Caco-2 (cell line): Measurements from ENCODE around the gene EML3. TPM values are rescaled to one million over a fixed set of nuclear protein-coding genes. Genes with fewer than 3 reads are reported as not detected.

Source experiments
- BruUV-seq: library from RNA; stranded (reverse); fragments of 400-500 nt; replicated peaks from 2 replicates; lab custom pipeline; 2021; lab: Mats Ljungman, UMichigan
- CTCF ChIA-PET: fragments of 300-600 bp; sonication (Branson Sonifier 250); formaldehyde crosslinking; loops from one replicate; lab custom pipeline; 2022; ENCODE audit warnings: antibody characterized with exemption; lab: Charles Lee
- POLR2A ChIA-PET: fragments of 300-600 bp; sonication (Branson Sonifier 250); formaldehyde crosslinking; loops from one replicate; lab custom pipeline; 2022; ENCODE audit warnings: antibody characterized with exemption; lab: Charles Lee
- DNase-seq, 2 experiments: peaks; one replicate each; pipeline versions ENCODE4 v3.0.0 to v3.0.0-alpha.2; 2020 to 2022
- H3K27me3 ChIP-seq: replicated peaks from 2 replicates; pipeline ENCODE4 v1.6.0; 2011; ENCODE audit warnings: low read length; ENCODE audit not compliant: control insufficient read depth, insufficient read depth
- H3K36me3 ChIP-seq: 2 replicates; pipeline ENCODE4 v1.5.1; 2011; ENCODE audit warnings: low read length; ENCODE audit not compliant: control insufficient read depth, insufficient read depth
- H3K4me1 ChIP-seq: fragments of 250-450 bp; sonication (Bioruptor Pico); 2 replicates; pipeline ENCODE4 v1.5.1; 2020; ENCODE audit warnings: mild to moderate bottlenecking
- H3K4me3 ChIP-seq: 2 replicates; pipeline ENCODE4 v1.5.1; 2011; ENCODE audit warnings: low read depth, mild to moderate bottlenecking, control low read depth, low read length
- H3K9me3 ChIP-seq: fragments of 250-450 bp; sonication (Bioruptor Pico); 2 replicates; pipeline ENCODE4 v1.5.1; 2020; ENCODE audit warnings: mild to moderate bottlenecking, moderate library complexity
- H3K27ac Mint-ChIP-seq: one replicate; pipeline ENCODE4 v1.8.0; 2022; ENCODE audit warnings: mixed read lengths; ENCODE audit not compliant: unreplicated experiment
- H3K27me3 Mint-ChIP-seq: one replicate; pipeline ENCODE4 v1.8.0; 2022; ENCODE audit warnings: mixed read lengths; ENCODE audit not compliant: insufficient read depth, unreplicated experiment
- H3K36me3 Mint-ChIP-seq: one replicate; pipeline ENCODE4 v1.8.0; 2022; ENCODE audit warnings: mild to moderate bottlenecking, mixed read lengths; ENCODE audit not compliant: insufficient read depth, unreplicated experiment
- H3K4me1 Mint-ChIP-seq: one replicate; pipeline ENCODE4 v1.8.0; 2022; ENCODE audit warnings: low read depth, mixed read lengths; ENCODE audit not compliant: unreplicated experiment
- H3K4me3 Mint-ChIP-seq: one replicate; pipeline ENCODE4 v1.8.0; 2022; ENCODE audit warnings: mild to moderate bottlenecking, moderate library complexity, mixed read lengths; ENCODE audit not compliant: unreplicated experiment
- H3K9me3 Mint-ChIP-seq: one replicate; pipeline ENCODE4 v1.8.0; 2022; ENCODE audit warnings: mixed read lengths; ENCODE audit not compliant: unreplicated experiment
- intact Hi-C: fragments of 100-400 bp; cut with micrococcal nuclease; formaldehyde crosslinking; loops from one replicate; pipeline ENCODE4 v1.10.0; 2022; ENCODE audit not compliant: unreplicated experiment
- total RNA-seq: library from RNA; stranded (reverse); gene quantifications from 2 replicates; pipeline ENCODE4 v1.2.3, GENCODE V29; 2022
- TF ChIP-seq, protein P1 (sequence below), 2 experiments: fragments of 200-600 bp in 1 of 2; IDR thresholded peaks; 1 replicate in 1 of 2; 2 replicates in 1 of 2; pipeline versions ENCODE4 v1.5.1 to v1.8.0; 2011 to 2022; ENCODE audit warnings: antibody characterized with exemption in 1 of 2, control low read depth in 1 of 2, inconsistent platforms in 1 of 2, low read depth in 1 of 2, low read length in 1 of 2, mild to moderate bottlenecking in 1 of 2, moderate library complexity in 1 of 2; ENCODE audit not compliant: insufficient read depth in 1 of 2, severe bottlenecking in 1 of 2, unreplicated experiment in 1 of 2

The EML3 gene
- total RNA-seq, 1 experiment from 2014 or later: 61.2 TPM

DNA sequence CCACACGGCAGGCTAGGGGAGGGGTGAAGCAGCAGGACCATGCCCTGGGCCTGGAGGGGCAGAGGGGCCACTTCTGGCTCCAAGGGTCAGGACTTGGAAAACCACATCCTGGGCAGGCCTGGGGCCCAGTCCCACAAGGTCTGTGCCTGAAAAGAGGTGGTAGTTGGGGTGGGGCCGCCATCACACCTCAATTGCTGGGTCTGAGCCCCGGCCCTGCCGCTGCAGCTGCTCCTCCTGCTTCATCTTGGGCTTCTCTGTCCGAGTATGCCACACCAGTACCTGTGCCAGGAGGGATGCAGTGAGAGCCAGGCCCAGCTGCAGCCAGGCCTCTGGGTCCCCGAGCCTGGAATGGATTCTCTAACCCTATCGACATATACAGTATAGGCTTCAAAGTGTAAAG, 2.9 kb upstream of the EML3 start:
- Mint-ChIP-seq H3K27me3 (no peaks in the 10 kb centered on the region), H3K4me3 (no peak overlapping the region), H3K4me1 (peaks cover 15% of the 10 kb centered on the region), H3K9me3 (no peaks in the 10 kb centered on the region), H3K27ac (no peak overlapping the region), H3K36me3 (peaks cover 47% of the 10 kb centered on the region)
- TF ChIP-seq, protein P1, sequence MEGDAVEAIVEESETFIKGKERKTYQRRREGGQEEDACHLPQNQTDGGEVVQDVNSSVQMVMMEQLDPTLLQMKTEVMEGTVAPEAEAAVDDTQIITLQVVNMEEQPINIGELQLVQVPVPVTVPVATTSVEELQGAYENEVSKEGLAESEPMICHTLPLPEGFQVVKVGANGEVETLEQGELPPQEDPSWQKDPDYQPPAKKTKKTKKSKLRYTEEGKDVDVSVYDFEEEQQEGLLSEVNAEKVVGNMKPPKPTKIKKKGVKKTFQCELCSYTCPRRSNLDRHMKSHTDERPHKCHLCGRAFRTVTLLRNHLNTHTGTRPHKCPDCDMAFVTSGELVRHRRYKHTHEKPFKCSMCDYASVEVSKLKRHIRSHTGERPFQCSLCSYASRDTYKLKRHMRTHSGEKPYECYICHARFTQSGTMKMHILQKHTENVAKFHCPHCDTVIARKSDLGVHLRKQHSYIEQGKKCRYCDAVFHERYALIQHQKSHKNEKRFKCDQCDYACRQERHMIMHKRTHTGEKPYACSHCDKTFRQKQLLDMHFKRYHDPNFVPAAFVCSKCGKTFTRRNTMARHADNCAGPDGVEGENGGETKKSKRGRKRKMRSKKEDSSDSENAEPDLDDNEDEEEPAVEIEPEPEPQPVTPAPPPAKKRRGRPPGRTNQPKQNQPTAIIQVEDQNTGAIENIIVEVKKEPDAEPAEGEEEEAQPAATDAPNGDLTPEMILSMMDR (IDR thresholded peaks at IDR 0.05; ENCODE audit: insufficient read depth in 1 of 2, low read depth in 1 of 2, low read length in 1 of 2, severe bottlenecking in 1 of 2, unreplicated experiment in 1 of 2): no peak
- no peak for DNase-seq
- ChIA-PET CTCF (no interaction called here), POLR2A (no interaction called here)
- Histone ChIP-seq H3K4me3 (no peak overlapping the region), H3K4me1 (peaks cover 32% of the 10 kb centered on the region), H3K27me3 (no peaks in the 10 kb centered on the region), H3K9me3 (no peaks in the 10 kb centered on the region), H3K36me3 (peaks cover 1% of the 10 kb centered on the region; the same call in 1 of the 2 replicates)
- BruUV-seq: no TSS peak
- intact Hi-C loops: no loop called here

- Histone ChIP-seq H3K36me3 (peaks cover 3% of the 10 kb centered on the region; the same call in 1 of the 2 replicates), H3K4me1 (peaks cover 30% of the 10 kb centered on the region), H3K9me3 (no peaks in the 10 kb centered on the region), H3K27me3 (no peaks in the 10 kb centered on the region), H3K4me3 (no peak overlapping the region)
- Mint-ChIP-seq H3K27me3 (no peaks in the 10 kb centered on the region), H3K9me3 (no peaks in the 10 kb centered on the region), H3K27ac (peak overlapping the region; percentile 69), H3K4me3 (no peak overlapping the region), H3K4me1 (peaks cover 22% of the 10 kb centered on the region), H3K36me3 (peaks cover 54% of the 10 kb centered on the region)
- TF ChIP-seq, protein P1 (IDR thresholded peaks at IDR 0.05; ENCODE audit: insufficient read depth in 1 of 2, low read depth in 1 of 2, low read length in 1 of 2, severe bottlenecking in 1 of 2, unreplicated experiment in 1 of 2): no peak
- ChIA-PET POLR2A (no interaction called here), CTCF (interaction anchor here (1.4 kb wide), 1 partner anchor 7 kb away, joined by 3 read pairs; the partner anchor contains the start of gene B3GAT3)
- BruUV-seq: no TSS peak
- peak in 1 of 2 experiments; percentile 42 for DNase-seq
- intact Hi-C loops: loop anchor here (5.0 kb wide), 1 partner anchor 33 kb away; the partner anchor contains the start of gene GANAB
Observed at GRCh38 chr11:62614275-62614674, 1.7 kb upstream of the EML3 start.

DNA sequence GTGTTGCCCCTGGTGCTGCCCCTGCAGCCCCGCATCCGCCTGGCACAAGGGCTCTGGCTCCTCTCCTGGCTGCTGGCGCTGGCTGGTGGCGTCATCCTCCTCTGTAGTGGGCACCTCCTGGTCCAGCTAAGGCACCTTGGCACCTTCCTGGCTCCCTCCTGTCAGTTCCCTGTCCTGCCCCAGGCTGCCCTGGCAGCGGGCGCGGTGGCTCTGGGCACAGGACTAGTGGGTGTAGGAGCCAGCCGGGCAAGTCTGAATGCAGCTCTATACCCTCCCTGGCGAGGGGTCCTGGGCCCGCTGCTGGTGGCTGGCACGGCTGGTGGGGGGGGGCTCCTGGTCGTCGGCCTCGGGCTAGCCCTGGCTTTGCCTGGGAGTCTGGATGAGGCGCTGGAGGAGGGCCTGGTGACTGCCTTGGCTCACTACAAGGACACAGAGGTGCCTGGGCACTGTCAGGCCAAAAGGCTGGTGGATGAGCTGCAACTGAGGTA, 760 bp upstream of the EML3 start:
- Histone ChIP-seq H3K36me3 (peaks cover 3% of the 10 kb centered on the region; the same call in 1 of the 2 replicates), H3K27me3 (no peaks in the 10 kb centered on the region), H3K4me3 (peak overlapping the region; percentile 87), H3K9me3 (no peaks in the 10 kb centered on the region), H3K4me1 (peaks cover 30% of the 10 kb centered on the region)
- TF ChIP-seq, protein P1 (IDR thresholded peaks at IDR 0.05; ENCODE audit: insufficient read depth in 1 of 2, low read depth in 1 of 2, low read length in 1 of 2, severe bottlenecking in 1 of 2, unreplicated experiment in 1 of 2): no peak
- intact Hi-C loops: loop anchor here (5.0 kb wide), 1 partner anchor 34 kb away; the partner anchor contains the start of gene GANAB
- H3K4me3 Mint-ChIP-seq: peak overlapping the region; percentile 36
- H3K9me3 Mint-ChIP-seq: no peaks in the 10 kb centered on the region
- CTCF ChIA-PET: interaction anchor here (0.6 to 1.4 kb wide), 3 partner anchors 8 to 52 kb away, joined by 3 read pairs; partner anchors contain the start of genes B3GAT3, C11orf98, CSKMT and TUT1
- H3K36me3 Mint-ChIP-seq: peaks cover 49% of the 10 kb centered on the region
- peak overlapping the region; percentile 69 for H3K27ac Mint-ChIP-seq
- no TSS peak for BruUV-seq
- H3K27me3 Mint-ChIP-seq: no peaks in the 10 kb centered on the region
- POLR2A ChIA-PET: no interaction called here
- no peak for DNase-seq
- H3K4me1 Mint-ChIP-seq: peaks cover 28% of the 10 kb centered on the region
